ENCODE measurements around the gene CYS1.

Gene CYS1

GRCh38 chr2:10059552-10060335, 20.5 kb downstream of the CYS1 start:
- DNase-seq (ENCODE audit: extremely low read depth, low read depth), result no peak
- TF ChIP-seq, protein P1, sequence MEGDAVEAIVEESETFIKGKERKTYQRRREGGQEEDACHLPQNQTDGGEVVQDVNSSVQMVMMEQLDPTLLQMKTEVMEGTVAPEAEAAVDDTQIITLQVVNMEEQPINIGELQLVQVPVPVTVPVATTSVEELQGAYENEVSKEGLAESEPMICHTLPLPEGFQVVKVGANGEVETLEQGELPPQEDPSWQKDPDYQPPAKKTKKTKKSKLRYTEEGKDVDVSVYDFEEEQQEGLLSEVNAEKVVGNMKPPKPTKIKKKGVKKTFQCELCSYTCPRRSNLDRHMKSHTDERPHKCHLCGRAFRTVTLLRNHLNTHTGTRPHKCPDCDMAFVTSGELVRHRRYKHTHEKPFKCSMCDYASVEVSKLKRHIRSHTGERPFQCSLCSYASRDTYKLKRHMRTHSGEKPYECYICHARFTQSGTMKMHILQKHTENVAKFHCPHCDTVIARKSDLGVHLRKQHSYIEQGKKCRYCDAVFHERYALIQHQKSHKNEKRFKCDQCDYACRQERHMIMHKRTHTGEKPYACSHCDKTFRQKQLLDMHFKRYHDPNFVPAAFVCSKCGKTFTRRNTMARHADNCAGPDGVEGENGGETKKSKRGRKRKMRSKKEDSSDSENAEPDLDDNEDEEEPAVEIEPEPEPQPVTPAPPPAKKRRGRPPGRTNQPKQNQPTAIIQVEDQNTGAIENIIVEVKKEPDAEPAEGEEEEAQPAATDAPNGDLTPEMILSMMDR (IDR thresholded peaks at IDR 0.05; ENCODE audit: low read depth, low read length), result no peak

GRCh38 chr2:10059016-10059351, 21.2 kb downstream of the CYS1 start:
- DNase-seq (ENCODE audit: extremely low read depth, low read depth), result no peak
- TF ChIP-seq, protein P1 (IDR thresholded peaks at IDR 0.05; ENCODE audit: low read depth, low read length), result no peak

DNA sequence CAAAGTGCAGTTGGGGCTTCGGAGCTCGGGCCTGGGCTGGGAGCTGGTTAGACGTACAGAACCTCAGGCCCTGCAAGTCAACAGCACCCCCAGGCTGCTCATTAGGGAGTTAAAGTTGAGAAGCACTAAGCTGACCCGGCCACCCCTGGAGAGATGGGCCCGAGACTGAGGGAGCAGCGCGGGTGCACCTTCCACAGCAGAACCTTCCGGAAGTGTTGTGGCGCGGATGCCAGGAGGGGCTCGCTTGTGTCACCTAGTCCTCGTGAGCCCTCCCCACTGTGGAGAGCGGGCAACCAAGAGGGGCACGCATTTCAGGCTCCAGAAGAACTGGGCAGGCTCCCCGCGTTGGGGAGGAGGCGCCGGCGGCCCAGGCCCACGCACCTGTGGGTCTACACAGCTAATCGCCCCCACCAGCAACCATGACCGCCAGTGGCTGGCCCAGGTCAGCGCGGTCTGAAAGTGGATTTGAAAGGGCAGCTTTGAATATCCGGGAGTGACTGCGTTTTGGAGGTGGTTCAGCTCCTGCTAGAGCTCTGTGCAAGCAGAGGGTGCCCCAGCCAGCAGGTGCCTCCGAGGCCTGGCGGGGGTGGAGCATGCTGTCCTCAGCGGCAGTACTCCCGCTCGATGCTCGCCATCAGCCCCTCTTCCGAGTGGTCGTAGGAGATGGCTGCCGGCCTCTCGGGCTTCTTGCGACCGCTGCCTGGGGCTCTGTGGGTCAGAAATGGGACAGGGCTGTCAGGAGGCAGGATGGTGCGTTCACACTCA, 21.8 kb downstream of the CYS1 start:
- TF ChIP-seq, protein P1 (IDR thresholded peaks at IDR 0.05; ENCODE audit: low read depth, low read length), result no peak

GRCh38 chr2:10057231-10058107, 22.7 kb downstream of the CYS1 start:
- TF ChIP-seq, protein P1 (IDR thresholded peaks at IDR 0.05; ENCODE audit: low read depth, low read length), result no peak
- peak; percentile 39 for DNase-seq (ENCODE audit: extremely low read depth, low read depth)

More for the DNA sequence above, 21.8 kb downstream of the CYS1 start:
- DNase-seq (ENCODE audit: extremely low read depth, low read depth), result no peak

GRCh38 chr2:10056439-10056838, 23.8 kb downstream of the CYS1 start:
- TF ChIP-seq, protein P1 (IDR thresholded peaks at IDR 0.05; ENCODE audit: low read depth, low read length), result no peak
- no peak for DNase-seq (ENCODE audit: extremely low read depth, low read depth)

DNA sequence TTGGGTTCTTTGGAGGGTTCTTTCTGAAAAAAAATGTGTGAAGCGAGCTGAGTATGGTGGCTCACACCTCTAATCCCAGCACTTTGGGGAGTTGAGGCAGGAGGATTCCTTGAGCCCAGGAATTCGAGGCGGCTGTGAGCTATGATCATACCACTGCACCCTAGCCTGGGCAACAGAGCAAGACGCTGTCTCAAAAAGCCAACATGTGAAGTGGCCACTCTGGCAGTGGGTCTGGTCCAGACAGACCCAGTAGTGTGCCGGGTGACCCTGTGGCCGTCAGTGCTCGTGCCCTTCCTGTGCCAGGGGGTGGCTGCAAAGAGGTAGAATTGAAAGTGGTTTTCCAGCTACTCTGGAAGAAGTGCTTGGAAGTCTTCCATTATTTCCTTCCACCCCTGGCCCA, 25.2 kb downstream of the CYS1 start:
- no peak for DNase-seq (ENCODE audit: extremely low read depth, low read depth)
- TF ChIP-seq, protein P1 (IDR thresholded peaks at IDR 0.05; ENCODE audit: low read depth, low read length), result no peak
